ENCODE data around the gene RNF126. TPM values are rescaled to one million over a fixed set of nuclear protein-coding genes. Genes with fewer than 3 reads are reported as not detected.
A peak's percentile ranks its signal among the peaks of the same experiment; 100 is the strongest.

The RNF126 gene
- total RNA-seq, 2 donors from 2014 or later = 77.7 to 138 TPM

DNA sequence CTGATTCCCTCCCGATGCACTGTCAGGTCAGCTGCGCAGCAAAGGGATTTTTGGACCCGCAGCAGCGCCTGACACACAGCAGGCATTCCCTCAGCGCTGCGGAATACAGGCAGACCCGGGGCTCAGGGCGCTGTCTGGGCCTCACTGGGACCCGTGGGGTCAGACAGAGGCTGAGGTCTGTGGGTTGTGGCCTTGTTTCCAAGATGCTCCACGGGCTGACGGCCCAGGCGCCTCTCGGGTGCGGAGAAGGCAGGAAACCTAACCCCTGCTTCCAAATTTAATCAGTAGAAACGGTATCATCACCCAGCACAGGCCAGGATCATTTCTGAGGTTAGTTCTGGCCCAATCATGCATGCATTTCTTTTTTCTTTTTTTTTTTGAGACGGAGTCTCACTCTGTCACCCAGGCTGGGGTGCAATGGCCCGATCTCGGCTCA lies 686 bp upstream of the RNF126 start:
- Mint-ChIP-seq H3K27me3 (no peaks in the 10 kb centered on the region), H3K27ac (peak overlapping the region; percentile 82 to 88), H3K4me1 (ENCODE audit: low read depth in 2 of 2) (peaks cover 32 to 34% of the 10 kb centered on the region in 2 donors), H3K4me3 (peak overlapping the region; percentile 86), H3K9me3 (no peaks in the 10 kb centered on the region), H3K36me3 (no peaks in the 10 kb centered on the region)
- ATAC-seq (no peak), DNase-seq (ENCODE audit: low spot score) (no peak)

DNA sequence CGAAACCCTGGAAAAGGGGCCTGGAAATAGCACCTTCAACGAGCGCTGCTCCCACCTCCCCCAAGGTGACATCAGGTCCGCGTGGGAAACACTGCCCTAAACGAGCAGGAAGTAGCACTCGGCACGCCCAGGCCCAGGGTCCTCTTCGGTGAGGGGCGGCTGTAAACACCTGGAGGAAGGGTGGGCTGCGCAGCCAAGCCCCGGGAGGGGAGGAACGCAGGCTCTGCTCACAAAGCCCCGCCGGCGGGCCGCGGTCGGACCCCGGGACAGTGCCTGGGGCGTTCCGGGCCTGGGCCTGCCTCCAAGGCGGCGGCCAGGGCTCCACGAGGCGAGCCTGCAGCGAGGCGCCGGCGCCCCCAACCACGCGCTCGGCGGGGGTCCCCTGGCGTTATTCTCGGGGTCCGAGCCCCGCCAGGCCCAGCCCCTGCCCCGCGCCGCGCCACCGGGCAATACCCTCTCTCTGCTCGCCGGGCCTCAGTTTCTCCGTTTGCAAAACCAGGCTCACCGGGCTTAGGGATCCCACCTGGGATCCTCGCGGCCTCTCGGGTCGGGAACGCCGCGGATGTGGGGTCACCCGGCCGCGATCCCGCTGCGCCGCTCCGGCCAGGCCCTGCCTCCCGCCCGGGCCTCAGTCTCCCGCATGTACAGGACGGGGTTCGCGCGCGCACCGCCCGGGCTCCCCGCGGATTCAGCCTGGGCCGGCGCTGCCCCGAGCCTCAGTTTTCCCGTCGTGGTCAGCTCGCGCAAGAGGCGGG lies 630 bp downstream of the RNF126 start:
- Mint-ChIP-seq H3K9me3 (no peaks in the 10 kb centered on the region), H3K36me3 (no peaks in the 10 kb centered on the region), H3K4me1 (ENCODE audit: low read depth in 2 of 2) (peaks cover 35 to 37% of the 10 kb centered on the region in 2 donors), H3K4me3 (peak overlapping the region; percentile 86), H3K27ac (peak overlapping the region; percentile 94 to 95), H3K27me3 (no peaks in the 10 kb centered on the region)
- ATAC-seq (peak in 1 of 2 donors; percentile 42), DNase-seq (ENCODE audit: low spot score) (peak; percentile 80)

DNA sequence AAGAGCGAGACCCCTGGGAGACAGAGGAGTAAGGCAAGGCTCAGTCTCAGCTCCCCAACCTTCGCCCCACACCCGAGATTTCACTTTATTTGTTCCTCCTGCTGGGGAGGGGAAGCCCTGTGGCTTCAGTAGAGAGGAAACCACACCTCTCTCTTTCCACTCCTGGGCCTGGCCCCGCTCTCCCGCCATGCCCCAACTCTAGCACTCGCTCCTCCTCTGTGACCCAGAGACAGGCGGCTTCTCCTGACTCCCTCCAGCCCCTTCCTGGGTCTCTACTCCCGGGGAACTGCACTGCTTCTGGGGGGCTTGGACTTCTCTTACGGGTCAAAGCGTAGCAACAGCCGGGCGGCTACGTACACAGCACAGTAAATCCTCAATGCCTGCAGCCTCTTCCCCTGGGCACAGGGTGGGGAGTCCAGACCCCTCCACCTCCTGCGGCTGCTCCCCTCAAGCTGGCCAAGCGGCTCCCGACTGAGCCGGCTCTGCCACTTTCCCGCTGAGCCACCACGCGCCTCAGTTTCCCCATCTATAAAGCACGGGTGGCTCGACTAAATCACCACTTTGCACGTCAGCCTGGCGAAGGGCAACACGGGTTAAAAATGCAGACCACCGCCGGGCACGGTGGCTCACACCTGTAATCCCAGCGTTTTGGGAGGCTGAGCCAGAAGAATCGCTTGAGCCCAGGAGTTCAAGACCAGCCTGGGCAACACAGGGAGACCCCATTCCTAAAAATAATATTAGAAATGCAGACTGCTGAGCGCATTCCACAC lies 1.4 kb downstream of the RNF126 start:
- no peaks in the 10 kb centered on the region for H3K36me3 Mint-ChIP-seq
- peak overlapping the region; percentile 94 to 95 for H3K27ac Mint-ChIP-seq
- H3K9me3 Mint-ChIP-seq = no peaks in the 10 kb centered on the region
- ATAC-seq = peak; percentile 45 to 51
- peak; percentile 80 for DNase-seq (ENCODE audit: low spot score)
- H3K4me3 Mint-ChIP-seq = peak overlapping the region; percentile 86
- H3K4me1 Mint-ChIP-seq (ENCODE audit: low read depth in 2 of 2) = peaks cover 35 to 41% of the 10 kb centered on the region in 2 donors
- H3K27me3 Mint-ChIP-seq = no peaks in the 10 kb centered on the region

DNA sequence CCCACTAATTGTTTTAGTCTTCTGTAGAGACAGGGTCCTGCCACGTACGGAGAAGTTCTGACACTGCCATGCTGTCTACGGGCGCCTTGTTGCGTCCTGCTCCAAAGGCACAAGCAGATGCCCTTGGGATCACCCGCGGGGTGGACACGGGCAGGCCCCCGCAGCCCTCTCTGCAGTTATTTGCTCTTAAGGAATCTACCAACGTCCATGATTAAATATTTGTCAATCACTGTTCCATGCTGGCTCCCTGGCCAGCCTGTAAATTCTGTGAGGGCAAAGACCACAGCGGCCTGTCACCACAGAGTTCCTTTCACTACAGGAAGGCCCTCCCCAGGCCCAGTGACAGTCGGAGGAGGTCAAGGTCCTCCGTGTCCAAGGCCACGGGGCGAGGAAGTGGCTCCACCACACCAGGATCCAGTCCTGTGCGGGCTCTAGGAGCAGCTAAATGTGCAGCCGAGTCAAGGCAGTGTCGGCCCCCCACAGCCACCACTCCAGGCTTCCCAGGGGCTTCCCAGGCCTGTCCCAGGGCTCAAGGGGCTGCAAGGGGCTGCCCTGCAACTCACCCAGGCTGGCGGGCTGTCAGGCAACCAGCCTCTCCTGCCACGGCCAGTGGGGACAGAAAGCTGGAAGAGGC lies 2.1 kb downstream of the RNF126 start:
- no peaks in the 10 kb centered on the region for H3K9me3 Mint-ChIP-seq
- ATAC-seq = no peak

DNA sequence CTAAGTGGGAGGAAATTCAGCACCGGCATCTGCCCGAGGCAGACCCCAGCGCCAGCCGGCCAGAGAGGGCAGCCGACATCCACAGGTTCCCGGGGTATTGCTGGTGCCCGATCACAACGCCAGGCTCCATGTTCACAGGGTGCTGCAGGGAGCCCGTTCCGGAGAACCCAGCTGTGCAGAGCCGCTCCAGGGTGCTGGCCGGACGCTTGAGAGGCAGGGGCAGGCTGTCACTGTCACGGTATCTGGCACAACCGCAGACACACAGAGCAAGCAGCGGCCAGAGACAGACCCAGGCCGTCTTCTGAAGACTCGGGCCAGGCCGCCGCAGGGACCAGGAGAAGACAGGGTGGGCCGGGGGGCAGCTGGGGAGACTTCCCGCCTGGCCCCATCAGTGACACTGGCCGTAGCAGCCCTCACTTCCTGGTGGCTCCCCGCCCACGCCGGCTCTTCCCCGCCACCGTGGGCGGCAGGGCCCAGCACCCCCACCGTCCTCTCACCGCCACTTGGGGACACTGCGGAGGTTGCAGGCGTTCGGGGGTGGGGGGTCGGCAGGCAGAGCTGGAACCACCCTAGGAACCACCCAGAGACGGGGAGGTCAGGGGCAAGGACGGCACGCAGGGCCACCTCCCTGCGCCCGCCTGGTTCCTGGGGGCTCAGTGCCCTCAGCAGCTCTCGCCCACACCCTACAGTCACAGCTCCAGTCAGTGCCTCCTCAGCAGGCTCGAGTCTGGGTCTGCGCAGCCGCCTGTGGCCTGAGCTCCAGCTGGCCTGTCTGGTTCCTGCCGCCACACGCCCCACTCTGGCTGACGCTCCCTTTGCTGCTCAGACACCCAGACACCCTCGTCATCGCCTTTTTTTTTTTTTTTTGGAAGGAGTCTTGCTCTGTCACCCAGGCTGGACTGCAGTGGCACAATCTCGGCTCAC lies 3.8 kb downstream of the RNF126 start:
- H3K27ac Mint-ChIP-seq = peak overlapping the region; percentile 94 to 95
- DNase-seq (ENCODE audit: low spot score) (peak; percentile 89), ATAC-seq (peak; percentile 67 to 75)
- peaks cover 54 to 57% of the 10 kb centered on the region in 2 donors for H3K4me1 Mint-ChIP-seq (ENCODE audit: low read depth in 2 of 2)
- H3K27me3 Mint-ChIP-seq = no peaks in the 10 kb centered on the region
- H3K4me3 Mint-ChIP-seq = peak overlapping the region; percentile 86
- H3K9me3 Mint-ChIP-seq = no peaks in the 10 kb centered on the region
- H3K36me3 Mint-ChIP-seq = no peaks in the 10 kb centered on the region

More for the DNA sequence above, 2.1 kb downstream of the RNF126 start:
- no peaks in the 10 kb centered on the region for H3K36me3 Mint-ChIP-seq
- no peaks in the 10 kb centered on the region for H3K27me3 Mint-ChIP-seq
- H3K4me1 Mint-ChIP-seq (ENCODE audit: low read depth in 2 of 2) = peaks cover 41 to 47% of the 10 kb centered on the region in 2 donors
- DNase-seq (ENCODE audit: low spot score) = no peak
- H3K27ac Mint-ChIP-seq = peak overlapping the region; percentile 94 to 95
- H3K4me3 Mint-ChIP-seq = peak overlapping the region; percentile 86

DNA sequence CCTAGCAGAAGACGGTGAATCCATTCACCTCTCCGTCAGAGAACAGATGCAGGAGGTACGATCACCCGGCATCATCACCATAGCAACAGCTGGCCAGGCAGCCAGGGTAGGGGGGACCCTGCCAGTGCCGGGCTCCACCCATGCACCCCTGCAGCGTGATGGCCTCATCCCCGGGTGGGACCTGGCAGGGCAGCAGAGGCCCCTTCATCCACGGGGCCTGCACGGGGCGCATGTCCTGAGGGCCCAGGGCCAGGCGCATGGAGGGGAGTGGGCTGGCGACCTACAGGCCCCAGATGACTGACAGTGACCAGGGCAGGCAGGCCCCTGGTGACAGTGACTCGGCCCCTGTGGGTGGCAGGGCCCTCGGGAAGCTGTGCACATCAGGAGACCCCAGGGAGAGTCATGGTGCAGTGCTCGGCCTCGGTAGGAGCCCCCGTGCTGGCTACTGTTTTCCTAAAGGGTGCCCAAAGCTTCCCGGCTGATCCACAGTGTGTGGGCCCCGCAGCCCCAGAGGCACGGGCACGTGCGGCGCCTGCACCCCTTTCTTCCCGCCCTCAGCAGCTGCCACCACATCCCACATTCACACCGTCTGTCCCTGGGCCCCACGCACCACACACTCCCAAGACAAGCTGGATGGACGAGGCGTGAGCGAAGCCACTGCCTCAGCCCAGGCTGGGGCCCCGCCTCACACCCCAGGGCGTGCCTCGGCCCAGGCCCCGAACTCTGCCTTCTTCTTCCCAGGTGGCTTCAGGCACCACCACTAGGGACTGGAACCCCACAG lies 4.8 kb downstream of the RNF126 start:
- ATAC-seq (no peak), DNase-seq (ENCODE audit: low spot score) (no peak)
- H3K9me3 Mint-ChIP-seq = no peaks in the 10 kb centered on the region
- H3K27ac Mint-ChIP-seq = peak overlapping the region; percentile 94 to 95
- peak overlapping the region; percentile 86 for H3K4me3 Mint-ChIP-seq
- no peaks in the 10 kb centered on the region for H3K36me3 Mint-ChIP-seq
- no peaks in the 10 kb centered on the region for H3K27me3 Mint-ChIP-seq
- H3K4me1 Mint-ChIP-seq (ENCODE audit: low read depth in 2 of 2) = peaks cover 49 to 52% of the 10 kb centered on the region in 2 donors

DNA sequence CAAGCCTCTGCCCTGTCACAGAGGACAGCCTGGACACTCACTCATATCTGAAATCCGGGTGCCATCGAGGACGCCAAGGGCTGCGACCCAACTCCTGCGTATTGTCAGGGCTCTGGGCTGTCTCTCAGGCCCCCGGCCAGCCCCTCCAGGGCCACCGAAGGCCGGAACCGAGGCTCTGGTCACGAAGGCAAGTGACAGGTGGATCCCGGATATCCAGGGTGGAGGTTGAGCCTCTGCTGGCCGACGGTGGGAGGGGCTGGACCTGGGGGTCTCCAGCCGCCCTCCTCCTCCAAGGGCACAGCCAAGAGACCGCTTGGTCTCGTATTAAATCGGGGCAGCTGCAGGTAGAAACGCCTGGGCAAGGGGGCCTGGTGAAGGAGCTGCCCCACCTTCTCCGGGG lies 5.4 kb downstream of the RNF126 start:
- Mint-ChIP-seq H3K27ac (no peak overlapping the region), H3K4me3 (no peak overlapping the region), H3K4me1 (ENCODE audit: low read depth in 2 of 2) (peaks cover 49 to 52% of the 10 kb centered on the region in 2 donors), H3K27me3 (no peaks in the 10 kb centered on the region), H3K36me3 (no peaks in the 10 kb centered on the region), H3K9me3 (no peaks in the 10 kb centered on the region)
- DNase-seq (ENCODE audit: low spot score) = no peak
- no peak for ATAC-seq

DNA sequence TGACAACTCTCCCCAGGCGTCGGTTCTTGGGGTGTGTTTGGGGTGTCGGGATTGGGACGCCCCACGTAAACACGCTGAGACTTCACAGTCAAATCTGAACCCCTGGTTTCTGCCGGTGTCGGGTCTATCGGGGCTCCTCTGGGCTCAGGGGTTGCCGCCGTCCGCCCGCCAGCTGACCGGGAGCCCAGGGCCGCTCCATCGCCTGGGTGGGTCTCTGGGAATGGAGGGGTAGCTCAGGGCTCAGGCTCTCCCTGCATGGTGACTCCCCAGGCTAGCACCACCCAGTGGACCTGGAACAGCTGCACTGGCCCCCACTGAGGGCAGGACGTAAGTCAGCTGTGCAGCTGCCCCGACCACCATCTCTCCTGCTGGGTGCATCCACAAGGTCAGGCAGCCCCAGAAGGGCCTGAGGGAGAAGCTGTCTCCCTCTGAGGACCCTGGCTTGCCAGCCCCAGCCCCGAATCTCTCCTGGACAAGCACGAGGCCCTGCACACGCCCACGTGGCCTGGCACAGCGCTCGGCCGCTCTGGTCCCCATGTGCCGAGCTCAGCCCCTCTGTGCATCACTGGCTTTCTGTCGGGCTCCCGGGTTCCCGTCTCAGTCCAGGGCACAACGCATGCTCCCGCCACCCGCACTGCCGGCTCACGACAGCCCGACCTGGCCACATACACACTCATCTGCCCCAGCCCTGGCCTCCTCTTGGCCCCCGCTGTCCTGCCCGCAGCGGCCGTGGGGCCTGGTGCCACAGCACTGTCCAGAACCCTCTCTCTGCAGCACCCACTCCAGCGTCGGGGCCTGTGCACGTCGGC lies 6.1 kb downstream of the RNF126 start:
- no peaks in the 10 kb centered on the region for H3K9me3 Mint-ChIP-seq
- H3K27me3 Mint-ChIP-seq = no peaks in the 10 kb centered on the region
- H3K4me3 Mint-ChIP-seq = no peak overlapping the region
- ATAC-seq (no peak), DNase-seq (ENCODE audit: low spot score) (no peak)
- peaks cover 48 to 52% of the 10 kb centered on the region in 2 donors for H3K4me1 Mint-ChIP-seq (ENCODE audit: low read depth in 2 of 2)
- no peaks in the 10 kb centered on the region for H3K36me3 Mint-ChIP-seq
- peak overlapping the region; percentile 58 to 87 for H3K27ac Mint-ChIP-seq

DNA sequence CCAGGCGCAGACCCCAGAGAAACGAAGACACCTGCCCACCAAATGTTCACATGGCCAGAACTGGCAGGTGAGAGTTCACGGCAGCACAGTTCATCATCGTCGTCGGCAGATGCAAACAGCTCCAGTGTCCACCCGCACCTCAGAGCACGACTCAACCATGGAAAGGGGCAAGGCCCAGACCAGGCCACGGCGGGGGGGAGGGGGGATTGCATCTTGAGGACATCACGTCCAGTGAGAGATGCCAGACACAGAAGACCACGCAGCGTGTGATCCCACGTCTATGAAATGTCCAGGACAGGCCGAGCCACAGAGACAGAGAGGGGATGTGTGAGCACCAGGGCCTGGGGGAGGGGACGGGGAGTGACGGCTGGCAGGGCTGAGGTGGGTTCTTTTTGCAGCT lies 7.3 kb downstream of the RNF126 start:
- Mint-ChIP-seq H3K36me3 (no peaks in the 10 kb centered on the region), H3K4me1 (ENCODE audit: low read depth in 2 of 2) (peaks cover 35 to 42% of the 10 kb centered on the region in 2 donors), H3K27me3 (no peaks in the 10 kb centered on the region), H3K4me3 (no peak overlapping the region), H3K27ac (peak overlapping the region; percentile 58 to 87), H3K9me3 (no peaks in the 10 kb centered on the region)
- DNase-seq (ENCODE audit: low spot score) = no peak
- no peak for ATAC-seq

DNA sequence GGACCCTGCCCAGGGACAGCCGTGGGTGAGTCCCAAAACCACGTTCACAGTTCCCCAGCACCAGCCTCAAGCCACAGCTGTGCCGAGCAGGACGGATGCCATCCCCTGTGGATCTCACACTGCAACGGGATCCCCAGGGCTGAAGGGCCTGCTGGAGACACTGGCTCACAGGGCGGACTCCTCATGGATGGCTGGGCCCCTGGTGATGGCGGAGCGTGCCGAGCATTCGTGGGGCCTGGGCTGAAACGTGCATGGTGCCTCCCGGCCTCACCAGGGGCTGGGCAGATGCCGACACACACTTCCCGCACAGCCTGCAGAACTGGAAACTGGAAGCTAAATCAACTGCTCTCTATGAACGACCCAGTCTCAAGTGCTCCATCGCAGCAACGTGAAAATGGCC lies 9.6 kb downstream of the RNF126 start:
- Mint-ChIP-seq H3K27me3 (no peaks in the 10 kb centered on the region), H3K9me3 (no peaks in the 10 kb centered on the region), H3K4me1 (ENCODE audit: low read depth in 2 of 2) (peaks cover 20 to 26% of the 10 kb centered on the region in 2 donors), H3K36me3 (no peaks in the 10 kb centered on the region), H3K27ac (no peak overlapping the region), H3K4me3 (no peak overlapping the region)
- DNase-seq (ENCODE audit: low spot score) = no peak
- no peak for ATAC-seq

DNA sequence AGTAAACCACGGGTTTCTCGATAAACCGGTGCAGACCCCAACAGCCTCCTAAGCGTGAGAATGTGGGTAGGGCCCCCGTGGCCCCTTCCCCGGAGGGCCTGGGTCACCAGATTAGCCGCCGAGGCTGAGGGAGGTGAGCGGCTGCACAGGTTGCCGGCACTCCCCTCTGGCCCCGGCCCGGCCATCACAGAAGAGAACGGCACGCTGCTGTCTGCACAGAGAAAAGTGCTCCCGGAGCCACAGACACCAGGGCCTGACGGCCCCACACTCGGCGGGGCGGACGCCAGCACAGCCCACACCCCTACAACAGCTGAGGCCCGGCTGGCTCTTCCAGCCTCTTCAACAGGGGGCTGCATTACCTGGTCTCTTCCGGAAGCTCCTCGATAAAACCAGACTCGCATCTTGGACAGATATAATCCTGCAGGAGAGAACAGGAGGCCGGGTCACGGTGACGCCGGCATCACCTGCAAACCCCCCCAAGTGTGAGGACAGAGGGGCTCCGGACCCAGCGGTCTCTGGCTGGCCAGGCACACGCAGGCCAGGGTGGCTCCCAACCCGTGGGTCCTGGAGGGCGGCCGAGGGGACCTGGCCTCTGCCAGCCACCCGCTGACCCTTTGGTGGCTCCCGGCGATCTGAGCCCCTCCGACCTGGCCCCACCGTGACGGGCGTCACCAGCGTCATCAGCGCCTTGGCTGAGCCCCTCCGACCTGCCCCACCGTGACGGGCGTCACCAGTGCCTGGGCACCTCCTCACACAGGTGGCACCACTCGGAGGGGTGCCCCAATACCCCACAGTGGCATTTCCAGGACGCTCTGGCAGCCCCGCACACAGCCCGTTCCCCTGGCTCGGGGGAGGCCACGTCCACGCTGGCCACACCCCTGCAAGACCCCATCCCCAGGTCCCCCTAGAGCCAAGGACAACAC lies 10.3 kb downstream of the RNF126 start:
- Mint-ChIP-seq H3K27ac (no peak overlapping the region), H3K4me3 (no peak overlapping the region), H3K27me3 (no peaks in the 10 kb centered on the region), H3K9me3 (no peaks in the 10 kb centered on the region), H3K36me3 (no peaks in the 10 kb centered on the region), H3K4me1 (ENCODE audit: low read depth in 2 of 2) (peaks cover 20 to 26% of the 10 kb centered on the region in 2 donors)
- ATAC-seq (no peak), DNase-seq (ENCODE audit: low spot score) (no peak)
